Measurements from ENCODE around the gene RFT1. TPM values are rescaled to one million over a fixed set of nuclear protein-coding genes. Genes with fewer than 3 reads are reported as not detected.

RFT1 gene
- polyA plus RNA-seq, 12 donors, result 11.2 to 18.1 (median 13.5) TPM; not detected in 1

Other genes with a start within 250 kb of the RFT1 start
- gene STIMATE, start 232.9 kb downstream of the RFT1 start, polyA plus RNA-seq (ENCODE audit: insufficient read length in 12 of 12), result 10 to 100 TPM in 3 of 12 donors, 1 to 10 TPM in 8, not detected in 1; 6.2 to 19.1 (median 8.3) TPM
- gene SFMBT1, start 84.4 kb downstream of the RFT1 start, polyA plus RNA-seq (ENCODE audit: insufficient read length in 12 of 12), result 10 to 100 TPM in 1 of 12 donors, 1 to 10 TPM in 10, not detected in 1; 6.2 to 37.5 (median 7.5) TPM
- 10 to 100 TPM in 2 of 12 donors, 1 to 10 TPM in 9, not detected in 1; 5.4 to 16.9 (median 6.8) TPM for gene PRKCD, start 30.8 kb upstream of the RFT1 start, polyA plus RNA-seq (ENCODE audit: insufficient read length in 12 of 12)
- 10 to 100 TPM in 11 of 12 donors, not detected in 1; 24.9 to 75.6 (median 28.2) TPM for gene TKT, start 125.6 kb upstream of the RFT1 start, polyA plus RNA-seq (ENCODE audit: insufficient read length in 12 of 12)
- 100 to 1,000 TPM in 1 of 12 donors, 10 to 100 TPM in 11; 18.1 to 324 (median 22.3) TPM for gene DCP1A, start 217.1 kb upstream of the RFT1 start, polyA plus RNA-seq (ENCODE audit: insufficient read length in 12 of 12)

All from muscle of arm (tissue), 12 donors.